HG03025 (cell line): Measurements from ENCODE around the gene WLS.

Experiments
- ATAC-seq: cut with Tn5 transposase; IDR thresholded peaks from one replicate; pipeline ENCODE4 v1.9.1; 2021; ENCODE audit warnings: mild to moderate bottlenecking, moderate library complexity; ENCODE audit not compliant: unreplicated experiment, low FRiP score

Gene WLS

DNA sequence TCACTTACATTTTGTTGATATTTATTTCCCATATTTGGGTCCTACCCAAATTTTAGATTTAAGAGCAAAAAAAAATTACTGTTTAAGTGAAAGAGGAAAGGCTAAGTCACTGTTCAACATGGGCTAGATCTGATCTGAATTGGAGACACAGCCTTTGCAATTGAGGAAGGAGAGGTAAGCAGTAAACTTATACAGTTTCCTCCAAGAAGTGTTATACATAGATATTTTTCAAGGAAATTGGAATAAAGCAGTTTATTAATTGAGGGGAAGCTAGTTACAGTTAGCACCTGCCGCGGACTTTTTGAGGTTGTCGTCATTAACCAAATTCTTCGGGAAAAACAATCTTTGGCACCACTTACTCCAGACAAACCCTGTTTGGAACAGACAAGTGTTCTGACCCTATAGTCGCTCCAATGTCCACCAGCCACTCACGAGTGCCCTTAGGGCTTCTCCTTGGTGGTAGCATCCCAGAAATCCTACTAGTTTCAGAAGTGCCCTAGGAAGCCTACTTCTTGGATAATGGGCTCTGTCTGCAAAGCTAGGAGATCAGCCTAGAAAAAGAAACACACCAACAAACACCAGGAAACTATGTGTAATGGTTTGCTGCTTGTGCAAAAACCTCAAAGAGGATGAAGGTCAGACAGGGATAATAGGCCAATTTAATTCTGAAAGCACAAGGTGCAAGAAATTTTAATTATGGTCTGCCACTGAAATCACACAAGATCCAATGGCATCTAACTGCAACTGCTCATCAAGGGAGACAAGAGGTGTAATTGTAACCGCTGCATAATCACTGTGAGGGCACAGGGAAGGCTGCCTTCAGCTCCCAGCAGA, 2.5 kb downstream of the WLS start:
- no peak for ATAC-seq

DNA sequence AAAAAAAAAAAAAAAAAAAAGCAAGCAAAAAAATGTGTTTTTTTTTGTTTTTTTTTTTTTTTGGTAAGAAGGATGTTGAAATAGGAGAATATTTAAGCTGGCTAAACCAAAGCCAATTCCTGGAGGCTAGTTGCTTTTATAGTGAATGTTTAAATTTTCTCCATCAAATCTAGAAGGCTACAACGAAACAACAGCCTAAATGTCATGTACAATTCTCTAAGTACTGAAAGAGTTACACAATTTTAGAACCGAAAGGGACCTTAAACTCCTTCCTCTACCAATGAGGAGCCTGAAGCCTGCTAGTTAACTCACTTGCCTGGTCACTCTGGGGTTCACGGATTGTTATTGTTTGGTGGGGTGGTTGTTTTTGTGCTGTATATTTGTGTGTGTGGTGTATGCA, 3.5 kb downstream of the WLS start:
- no peak for ATAC-seq

DNA sequence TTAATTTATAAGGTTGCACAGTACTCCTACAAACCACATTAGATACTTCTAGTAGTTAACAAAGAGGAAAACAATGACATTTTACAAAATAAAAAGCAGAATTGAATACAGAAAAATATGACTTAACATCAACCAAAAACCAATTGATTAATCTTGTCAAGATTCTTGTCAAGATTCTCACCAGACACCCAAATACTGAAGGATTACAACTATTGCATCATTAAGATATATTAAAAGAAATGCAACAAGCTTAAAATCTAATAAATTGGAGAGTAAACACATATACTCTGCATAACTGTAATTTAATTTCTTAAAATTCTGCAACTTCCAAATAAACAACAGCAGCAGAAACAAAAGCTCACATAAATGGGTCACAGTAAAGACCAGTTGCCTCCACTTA, 4.7 kb downstream of the WLS start:
- no peak for ATAC-seq

DNA sequence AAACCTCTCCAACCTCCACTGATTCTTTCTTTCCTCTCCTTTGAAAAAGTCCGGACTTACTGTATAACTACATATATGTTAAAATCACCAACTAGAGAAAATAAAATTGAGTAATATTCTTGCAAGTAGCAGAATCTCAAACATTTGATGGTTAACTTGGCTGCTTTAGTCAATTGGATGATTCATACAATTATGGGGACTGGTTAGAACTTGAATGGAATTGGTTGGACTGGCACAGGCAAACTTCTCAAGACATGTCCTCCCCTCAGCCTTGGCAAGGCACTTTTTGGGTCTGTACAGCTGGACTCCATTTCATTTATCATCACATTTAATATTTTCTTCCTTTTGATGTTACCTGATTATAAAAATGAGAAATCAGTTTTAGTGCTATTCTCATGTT, 6.5 kb downstream of the WLS start:
- ATAC-seq, result no peak

DNA sequence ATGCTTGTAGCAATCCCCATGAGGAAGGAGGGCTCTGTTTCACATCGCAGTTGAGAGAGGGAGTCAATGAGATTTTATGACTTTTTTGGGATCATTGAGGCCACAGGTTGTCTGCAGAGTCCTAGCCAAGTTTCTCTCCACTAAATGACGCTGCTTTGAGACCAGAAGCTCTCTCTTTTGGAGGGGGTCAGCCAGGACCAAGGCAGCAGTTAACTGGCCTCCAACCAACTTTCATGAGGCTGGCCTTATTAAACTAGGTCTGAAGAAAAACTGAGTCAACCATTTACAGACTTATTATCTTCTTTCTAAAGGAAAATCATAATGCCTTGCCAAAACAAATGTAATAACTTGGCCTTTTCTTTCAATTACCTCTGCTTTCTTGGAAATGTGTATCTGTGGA, 8.6 kb downstream of the WLS start:
- ATAC-seq, result no peak

DNA sequence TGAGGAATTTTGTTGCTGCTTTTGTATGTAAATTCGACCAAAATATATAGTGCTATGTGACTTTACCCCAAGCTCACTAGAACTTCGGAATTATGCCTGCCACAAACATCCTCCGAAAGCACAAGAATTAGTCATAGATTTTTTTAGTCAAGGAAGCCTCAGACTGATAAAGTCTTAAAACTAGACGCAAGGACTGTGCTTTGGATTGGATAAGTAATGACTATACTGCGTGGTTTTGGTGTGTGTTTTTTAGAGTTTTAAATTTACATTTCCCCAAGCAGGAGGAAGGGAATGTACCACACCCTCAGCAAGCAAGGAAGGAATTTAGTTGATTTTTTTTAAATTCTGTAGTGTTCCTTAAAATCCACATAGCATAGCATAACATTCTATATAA, 10.3 kb downstream of the WLS start:
- ATAC-seq, result no peak

DNA sequence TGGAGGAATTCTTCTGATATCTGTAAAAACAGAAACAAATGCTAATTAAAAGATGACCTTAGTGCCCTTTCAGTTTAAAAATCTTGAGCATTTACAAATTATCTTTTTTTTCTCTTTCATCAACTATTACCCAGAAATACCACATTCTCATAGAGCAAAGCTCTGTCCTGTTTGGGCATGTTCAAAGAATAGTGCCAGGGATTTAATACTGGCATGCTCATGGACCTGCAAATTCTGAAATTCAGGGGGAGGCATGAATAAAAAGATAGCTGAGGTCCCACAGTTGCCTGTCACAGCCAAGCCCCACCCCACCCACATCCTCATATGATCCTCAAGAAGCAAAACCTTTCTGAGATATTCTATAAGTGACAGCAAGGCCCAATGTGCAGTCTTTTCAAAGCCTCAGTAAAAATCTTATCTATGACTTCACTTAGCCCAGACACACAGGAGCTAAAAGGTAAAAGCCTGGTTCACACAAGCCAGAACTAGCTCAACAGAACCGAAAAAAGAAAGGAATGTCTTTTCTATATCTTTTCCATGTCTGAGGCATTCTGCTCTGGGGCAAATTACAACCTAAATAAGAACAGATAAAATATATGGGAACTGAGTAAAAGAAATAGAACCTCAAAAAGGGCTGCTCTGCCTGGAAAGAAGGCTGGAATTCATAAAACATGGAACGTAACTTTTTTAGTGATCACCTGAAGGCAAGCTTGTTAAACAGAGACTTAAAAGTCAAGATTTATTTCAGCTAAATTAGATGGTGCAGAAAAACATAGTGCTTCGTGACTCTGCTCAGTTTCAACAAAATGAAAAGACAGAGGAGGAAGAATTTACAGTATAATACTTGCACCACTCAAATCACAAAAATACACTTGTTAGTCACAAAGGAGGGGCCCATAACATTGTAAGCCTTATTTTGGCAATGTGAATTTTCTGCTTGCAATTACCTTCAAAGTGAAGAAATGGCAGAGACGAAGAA, 11.0 kb downstream of the WLS start:
- ATAC-seq, result no peak

DNA sequence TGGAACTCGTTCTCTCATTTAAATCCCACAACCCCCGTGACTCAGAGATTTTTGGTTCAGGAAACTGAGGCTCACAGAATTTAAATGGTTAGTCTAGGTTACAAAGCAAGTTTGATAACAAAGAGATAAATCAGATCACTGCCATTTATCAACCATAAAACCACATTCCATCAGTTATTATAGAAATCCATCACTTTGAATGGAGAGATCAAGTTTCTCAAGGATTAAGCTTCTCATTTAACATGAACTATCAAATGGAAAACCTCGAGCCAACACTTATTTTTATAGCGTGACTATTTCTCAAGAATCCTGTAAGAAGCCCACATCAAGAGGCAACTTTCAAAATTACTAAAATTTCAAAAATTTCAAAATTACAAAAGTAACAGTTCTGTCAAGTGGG, 11.9 kb downstream of the WLS start:
- no peak for ATAC-seq

DNA sequence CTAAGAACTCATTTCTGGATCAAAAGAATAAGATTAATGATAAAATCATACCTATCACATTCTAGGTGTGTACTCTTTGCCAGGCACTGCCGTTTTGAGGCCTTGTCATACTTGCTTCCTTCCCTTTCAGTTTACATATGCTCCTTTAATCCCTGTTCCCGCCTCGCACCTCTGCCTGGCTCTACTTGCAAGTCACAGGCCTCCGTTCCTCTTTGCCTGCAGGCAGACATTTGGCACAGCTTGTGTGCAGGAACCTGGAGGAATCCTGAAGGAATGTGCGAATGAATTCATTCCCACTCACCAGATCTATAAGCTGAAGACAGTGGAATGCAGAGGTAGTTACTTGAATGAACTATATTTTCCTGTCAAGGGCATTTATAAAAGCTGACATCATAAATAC, 13.8 kb downstream of the WLS start:
- ATAC-seq, result no peak

DNA sequence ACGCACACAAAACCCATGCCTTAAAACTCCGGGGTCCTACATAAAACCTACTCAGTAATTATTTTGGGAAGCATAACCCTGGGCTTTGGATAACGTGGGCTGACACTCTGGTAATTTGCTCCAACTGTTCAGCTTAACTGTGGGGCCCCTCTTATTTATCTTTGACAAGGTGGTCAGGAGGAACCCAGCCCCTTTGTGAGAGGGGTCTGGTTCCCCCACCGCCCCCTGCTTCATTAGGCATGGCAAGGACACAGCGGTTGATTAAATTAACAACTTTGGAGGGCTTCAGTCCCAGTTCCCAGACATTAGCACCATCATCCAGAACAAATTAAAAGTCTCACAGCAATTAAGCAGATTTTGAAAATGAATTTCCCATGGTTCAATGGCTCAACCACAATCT, 14.7 kb downstream of the WLS start:
- ATAC-seq, result no peak

DNA sequence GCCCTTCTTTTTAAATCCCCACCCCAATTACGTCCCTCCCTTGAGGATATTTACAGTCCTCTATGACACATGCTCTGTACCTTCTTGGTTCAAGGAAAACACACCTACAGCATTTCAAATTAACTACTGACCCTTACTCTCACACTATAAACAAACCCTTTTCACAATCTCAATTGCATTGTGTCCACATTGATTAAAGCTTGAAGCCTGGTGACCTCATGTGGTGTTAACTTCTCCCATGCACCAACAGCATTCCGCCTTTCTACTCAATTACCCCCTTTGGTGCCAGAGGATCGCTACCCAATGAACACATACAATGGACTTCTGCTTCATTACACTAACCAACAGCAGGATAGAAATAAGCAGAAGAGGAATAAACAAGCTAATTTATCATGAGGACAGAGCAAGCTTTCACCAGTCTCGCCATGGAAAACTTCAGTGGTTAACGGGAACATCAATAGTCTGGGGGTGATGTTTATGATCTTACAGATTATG, 15.2 kb downstream of the WLS start:
- no peak for ATAC-seq

DNA sequence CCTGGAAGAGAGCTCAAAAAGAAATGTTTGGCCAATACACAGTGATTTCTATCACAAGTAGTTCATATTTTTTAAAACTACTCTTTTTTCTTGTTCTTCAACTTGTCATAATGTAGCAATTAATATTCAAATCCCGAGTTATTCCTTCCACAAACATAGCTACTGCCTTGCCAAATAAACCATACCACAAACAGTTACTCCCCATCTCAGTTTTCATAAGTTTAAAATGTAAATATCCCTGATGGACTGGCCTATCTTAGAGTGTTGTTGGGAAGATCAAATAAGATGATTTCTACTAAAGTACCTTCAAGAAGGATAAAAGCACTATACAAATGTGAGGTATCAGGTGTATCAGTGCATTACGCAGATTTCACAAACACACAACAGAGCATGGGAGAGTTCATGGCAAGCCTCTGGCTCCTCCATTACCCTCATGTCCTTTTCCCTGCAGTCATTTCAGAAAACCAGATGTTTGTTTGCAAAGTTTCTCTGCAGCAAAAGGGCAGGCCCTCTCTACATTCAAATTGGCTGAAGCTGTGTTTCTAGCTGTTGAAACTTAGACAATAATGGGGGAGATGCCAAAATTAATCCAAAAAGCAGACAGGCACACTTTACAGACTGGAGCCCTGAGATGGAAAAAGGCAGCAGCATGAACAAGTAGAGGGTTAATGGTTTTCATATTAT, 16.1 kb downstream of the WLS start:
- ATAC-seq, result no peak

DNA sequence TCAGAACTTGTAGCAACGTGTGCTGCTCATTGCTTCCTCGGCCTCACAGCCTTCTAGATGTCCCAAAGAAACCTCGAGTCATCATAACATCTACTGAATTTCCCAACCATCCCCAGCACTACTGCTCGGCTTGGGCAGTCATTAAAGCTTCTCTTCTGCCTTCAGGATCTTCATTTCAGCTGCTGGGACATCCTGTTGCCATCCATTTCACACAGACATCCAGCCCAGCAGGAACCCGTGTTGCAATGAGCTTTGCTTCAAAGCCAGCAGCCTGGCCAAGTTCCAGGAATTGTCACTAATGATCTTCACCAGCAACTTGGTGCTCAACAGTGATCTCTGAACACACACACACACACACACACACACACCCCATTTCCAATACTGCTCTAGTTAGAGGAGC, 18.5 kb downstream of the WLS start:
- ATAC-seq, result no peak

DNA sequence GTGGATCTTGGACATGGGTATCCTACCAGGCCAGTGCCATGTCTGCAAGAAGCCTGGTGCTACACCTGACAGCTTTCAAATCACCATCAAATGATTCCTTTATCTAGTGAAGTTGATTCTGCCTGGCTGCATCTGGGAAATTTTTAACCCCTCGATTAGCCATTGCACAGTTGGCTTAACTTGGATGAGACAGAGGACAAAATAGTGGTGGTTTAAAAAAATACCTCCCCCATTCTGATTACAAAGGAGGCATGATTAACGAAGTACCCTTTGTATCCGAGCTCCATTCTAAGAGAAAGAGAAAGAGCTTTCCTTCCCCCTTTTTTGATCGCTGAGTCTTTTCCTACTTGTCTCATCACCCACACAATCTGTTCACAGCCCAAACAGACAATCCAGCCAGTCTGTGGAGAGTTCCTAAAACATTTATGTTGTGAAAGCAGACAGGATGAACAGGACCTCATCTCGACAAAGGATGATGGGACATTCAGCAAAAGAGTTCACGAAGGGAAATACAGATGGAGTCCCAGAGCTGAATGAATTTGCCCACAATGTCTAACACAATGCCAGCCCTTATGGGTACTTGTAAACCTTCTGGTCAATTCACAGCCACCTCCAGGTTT, 20.5 kb downstream of the WLS start:
- no peak for ATAC-seq

DNA sequence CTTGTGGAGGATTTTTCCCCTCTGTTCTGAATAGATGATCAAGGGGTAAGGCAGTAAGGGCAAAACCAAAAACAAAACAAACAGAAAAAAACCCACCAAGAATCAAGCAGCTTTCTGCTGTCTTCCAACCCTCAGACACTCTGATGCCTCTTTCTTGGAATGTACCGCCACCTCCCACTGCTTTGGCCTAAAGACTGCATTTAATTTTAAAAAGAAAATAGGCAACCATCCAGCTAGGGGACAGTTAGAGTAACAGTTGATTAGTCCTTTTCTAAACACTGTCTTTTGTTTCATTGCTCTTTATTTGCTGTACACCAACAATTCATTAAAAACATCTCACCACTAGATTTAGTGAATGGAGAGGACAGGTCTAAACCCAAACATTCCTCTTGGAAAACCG, 21.5 kb downstream of the WLS start:
- no peak for ATAC-seq

DNA sequence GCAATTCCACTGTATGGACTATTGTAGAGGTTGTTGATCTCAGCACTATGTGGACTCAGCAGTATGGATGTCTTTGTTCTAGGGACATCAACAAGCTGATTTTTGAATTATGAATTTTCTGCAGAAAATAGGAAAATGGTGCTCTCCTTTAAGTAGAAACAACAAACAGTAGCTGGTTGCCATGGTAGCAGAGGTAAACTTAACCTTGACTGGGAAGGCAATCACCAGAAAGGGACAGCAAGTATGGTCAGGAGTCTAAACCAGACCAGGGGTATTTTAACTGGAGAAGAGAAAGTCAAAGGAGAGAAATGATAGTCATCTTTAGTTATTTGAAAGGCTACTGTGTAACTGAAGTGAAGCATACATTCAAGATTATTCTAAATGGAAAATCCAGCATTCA, 22.3 kb downstream of the WLS start:
- no peak for ATAC-seq

DNA sequence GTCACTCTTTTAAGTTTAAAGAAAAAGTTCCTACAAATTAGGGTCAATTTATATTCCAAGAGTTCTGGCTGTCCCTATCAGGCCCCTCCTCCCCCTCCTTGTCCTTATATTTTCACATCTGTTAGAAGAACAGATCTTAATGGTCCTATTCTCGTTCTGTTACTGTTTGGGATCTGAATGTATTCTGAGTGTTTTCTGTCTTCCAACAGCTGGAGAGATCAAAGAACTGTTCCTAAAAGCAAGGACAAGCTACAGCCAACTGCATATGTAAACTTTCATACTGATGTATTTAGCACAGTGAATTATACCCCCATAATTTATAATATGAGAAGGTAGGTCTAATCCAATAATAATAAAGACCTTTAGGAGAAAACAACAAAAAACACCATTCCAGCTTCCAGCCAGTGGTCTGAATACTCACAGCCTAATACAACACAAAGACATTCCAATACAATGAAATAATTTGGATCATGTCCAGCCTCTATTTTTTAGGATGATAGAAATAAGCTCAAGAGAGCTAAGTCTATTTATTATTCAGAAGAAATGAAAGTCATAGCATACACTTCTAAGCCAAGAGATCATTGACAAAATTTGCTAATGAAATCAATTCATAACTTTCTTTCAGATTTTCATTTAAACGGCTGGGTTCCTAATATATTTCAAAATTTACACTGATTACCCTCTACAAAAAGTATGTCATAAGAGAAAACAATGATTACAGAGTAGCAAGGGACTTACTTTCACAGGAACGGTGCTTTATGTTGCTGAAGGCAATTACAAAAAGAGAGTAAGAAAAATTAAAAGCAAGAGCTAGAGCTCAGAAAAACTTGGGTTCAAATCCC, 25.3 kb downstream of the WLS start:
- no peak for ATAC-seq

DNA sequence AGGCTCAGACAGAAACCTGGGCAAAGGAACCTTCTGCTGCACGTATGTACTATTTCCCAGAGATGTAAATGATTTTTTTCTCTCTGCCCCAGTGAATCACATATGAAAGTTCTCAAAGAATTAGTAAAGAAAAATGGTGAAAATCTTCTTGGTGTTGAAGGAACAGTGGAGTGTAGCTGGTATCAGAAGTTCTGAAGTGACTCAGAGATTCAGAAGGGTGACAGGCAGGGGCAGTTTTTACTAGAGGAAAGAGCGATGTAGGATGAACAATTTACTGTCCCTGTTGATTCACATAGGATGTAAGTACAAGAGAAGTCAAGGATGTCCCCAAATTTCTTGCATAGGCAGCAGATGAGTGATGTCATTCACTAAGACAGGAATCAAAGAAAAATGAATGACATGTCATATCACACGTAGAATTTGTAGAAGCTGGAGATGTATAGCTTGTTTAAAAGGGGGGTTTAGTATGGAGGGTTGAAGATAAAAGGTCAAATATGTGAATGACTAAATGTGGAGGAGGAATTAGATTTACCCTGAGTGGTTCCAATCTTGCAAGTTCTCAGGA, 26.4 kb downstream of the WLS start:
- ATAC-seq, result no peak

DNA sequence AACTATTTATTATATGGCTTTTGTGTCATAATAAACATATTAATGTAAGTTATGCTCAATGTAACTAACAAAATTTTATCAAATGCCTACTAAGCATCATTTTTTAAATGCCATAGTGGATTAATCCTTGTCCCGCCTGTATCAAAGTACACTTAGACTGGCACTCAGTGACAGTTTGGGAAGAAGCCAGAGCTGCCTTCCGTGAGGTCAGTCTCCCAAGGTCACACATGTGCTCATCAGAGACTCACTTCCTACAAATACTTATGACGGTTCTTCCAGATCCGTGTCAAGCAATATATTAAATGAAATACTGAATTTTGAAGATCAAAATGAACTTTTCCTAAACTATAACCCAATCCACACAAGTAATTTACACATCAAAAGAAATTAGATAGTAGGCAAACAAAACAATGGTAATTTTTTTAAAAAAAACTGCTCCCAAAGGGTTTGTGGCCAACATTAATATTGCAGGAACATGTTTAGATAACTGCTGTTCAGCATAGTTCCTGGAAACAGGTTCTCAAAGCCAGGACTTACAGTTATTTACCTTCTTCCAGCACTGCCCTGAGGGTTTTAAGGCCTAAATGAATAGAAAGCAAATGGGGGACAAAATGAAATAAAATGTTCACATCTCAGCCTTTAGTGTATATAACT, 27.2 kb downstream of the WLS start:
- no peak for ATAC-seq
